ENCODE results near the gene TFDP2.
"Not testable (repeated sequence)": the region's sequence is repeated elsewhere in the genome, so short reads cannot be mapped to it uniquely, and the experiment has no call there.

Gene TFDP2

GRCh38 chr3:142151240-142151639 is 1.9 kb upstream of the TFDP2 start:
- Histone ChIP-seq H3K27me3 (ENCODE audit: control insufficient read depth in 1 of 2, insufficient read depth in 2 of 2, low read length in 2 of 2) (no peaks in the 10 kb centered on the region), H3K9ac (ENCODE audit: low read length) (no peak overlapping the region), H3K4me1 (ENCODE audit: insufficient read depth, low read length) (peaks cover 23% of the 10 kb centered on the region), H3K36me3 (ENCODE audit: insufficient read depth, low read length) (no peaks in the 10 kb centered on the region), H3K9me3 (ENCODE audit: low read length) (no peaks in the 10 kb centered on the region), H3K4me3 (ENCODE audit: low read depth in 1 of 2, low read length in 2 of 2) (no peak overlapping the region), H3K27ac (ENCODE audit: low read depth, low read length) (no peak overlapping the region)

DNA sequence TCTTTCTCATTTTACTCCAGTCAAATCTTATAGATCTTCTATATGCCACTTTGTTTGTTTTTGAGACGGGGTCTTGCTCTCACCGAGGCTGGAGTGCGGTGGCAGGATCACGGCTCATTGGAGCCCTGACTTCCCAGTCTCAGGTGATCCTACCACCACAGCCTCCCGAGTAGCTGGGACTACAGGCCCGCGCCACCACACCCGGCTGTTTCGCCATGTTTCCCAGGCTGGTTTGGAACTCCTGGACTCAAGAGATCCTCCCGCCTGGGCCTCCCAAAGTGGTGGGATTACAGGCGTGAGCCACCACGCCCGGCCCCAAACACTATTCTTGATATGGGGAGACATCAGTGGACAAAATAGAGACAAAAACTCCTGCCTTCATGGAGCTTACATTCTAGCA is 927 bp upstream of the TFDP2 start:
- H3K9ac ChIP-seq (ENCODE audit: low read length): no peak overlapping the region
- no peaks in the 10 kb centered on the region for H3K36me3 ChIP-seq (ENCODE audit: insufficient read depth, low read length)
- H3K4me1 ChIP-seq (ENCODE audit: insufficient read depth, low read length): peaks cover 24% of the 10 kb centered on the region
- H3K4me3 ChIP-seq (ENCODE audit: low read depth in 1 of 2, low read length in 2 of 2): no peak overlapping the region
- no peaks in the 10 kb centered on the region for H3K27me3 ChIP-seq (ENCODE audit: control insufficient read depth in 1 of 2, insufficient read depth in 2 of 2, low read length in 2 of 2)
- H3K27ac ChIP-seq (ENCODE audit: low read depth, low read length): no peak overlapping the region
- H3K9me3 ChIP-seq (ENCODE audit: low read length): no peaks in the 10 kb centered on the region

- H3K9ac ChIP-seq (ENCODE audit: low read length): no peak overlapping the region
- no peaks in the 10 kb centered on the region for H3K27me3 ChIP-seq (ENCODE audit: control insufficient read depth in 1 of 2, insufficient read depth in 2 of 2, low read length in 2 of 2)
- H3K36me3 ChIP-seq (ENCODE audit: insufficient read depth, low read length): no peaks in the 10 kb centered on the region
Observed at GRCh38 chr3:142149673-142149992, 289 bp upstream of the TFDP2 start.

GRCh38 chr3:142148044-142148791 is 1.1 kb downstream of the TFDP2 start:
- Histone ChIP-seq H3K27ac (ENCODE audit: low read depth, low read length) (peak overlapping the region; percentile 87), H3K4me1 (ENCODE audit: insufficient read depth, low read length) (peaks cover 32% of the 10 kb centered on the region), H3K27me3 (ENCODE audit: control insufficient read depth in 1 of 2, insufficient read depth in 2 of 2, low read length in 2 of 2) (no peaks in the 10 kb centered on the region), H3K36me3 (ENCODE audit: insufficient read depth, low read length) (no peaks in the 10 kb centered on the region), H3K9ac (ENCODE audit: low read length) (peak overlapping the region; percentile 75), H3K9me3 (ENCODE audit: low read length) (no peaks in the 10 kb centered on the region), H3K4me3 (ENCODE audit: low read depth in 1 of 2, low read length in 2 of 2) (peak overlapping the region; percentile 70 to 91)

More at GRCh38 chr3:142149673-142149992, 289 bp upstream of the TFDP2 start:
- Histone ChIP-seq H3K4me3 (ENCODE audit: low read depth in 1 of 2, low read length in 2 of 2) (peak overlapping the region; percentile 70 to 91), H3K27ac (ENCODE audit: low read depth, low read length) (peak overlapping the region; percentile 87), H3K4me1 (ENCODE audit: insufficient read depth, low read length) (peaks cover 31% of the 10 kb centered on the region), H3K9me3 (ENCODE audit: low read length) (no peaks in the 10 kb centered on the region)

DNA sequence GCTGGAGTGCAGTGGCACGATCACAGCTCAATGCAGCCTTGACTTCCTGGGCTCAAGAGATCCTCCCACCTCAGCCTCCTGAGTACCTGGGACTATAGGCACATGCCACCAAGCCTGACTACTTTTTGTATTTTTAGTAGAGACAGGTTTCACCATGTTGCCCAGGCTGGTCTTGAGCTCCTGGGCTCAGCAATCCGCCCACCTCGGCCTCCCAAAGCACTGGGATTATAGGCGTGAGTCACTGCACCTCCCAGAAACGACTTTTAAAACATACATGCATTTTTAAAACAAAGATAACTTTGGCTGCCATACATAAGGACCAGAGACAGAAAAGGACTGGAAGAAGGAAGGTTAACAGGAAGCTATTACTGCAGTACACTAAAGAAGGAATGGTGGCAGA is 4.8 kb downstream of the TFDP2 start:
- H3K9ac ChIP-seq (ENCODE audit: low read length); H3K36me3 ChIP-seq (ENCODE audit: insufficient read depth, low read length); H3K9me3 ChIP-seq (ENCODE audit: low read length); H3K27ac ChIP-seq (ENCODE audit: low read depth, low read length); H3K27me3 ChIP-seq (ENCODE audit: control insufficient read depth in 1 of 2, insufficient read depth in 2 of 2, low read length in 2 of 2); H3K4me3 ChIP-seq (ENCODE audit: low read depth in 1 of 2, low read length in 2 of 2): not testable (repeated sequence)
- H3K4me1 ChIP-seq (ENCODE audit: insufficient read depth, low read length): peaks cover 32% of the 10 kb centered on the region

- H3K27me3 ChIP-seq (ENCODE audit: control insufficient read depth in 1 of 2, insufficient read depth in 2 of 2, low read length in 2 of 2); H3K4me3 ChIP-seq (ENCODE audit: low read depth in 1 of 2, low read length in 2 of 2); H3K36me3 ChIP-seq (ENCODE audit: insufficient read depth, low read length): not testable (repeated sequence)
Observed at GRCh38 chr3:142140608-142141285, 8.6 kb downstream of the TFDP2 start.

DNA sequence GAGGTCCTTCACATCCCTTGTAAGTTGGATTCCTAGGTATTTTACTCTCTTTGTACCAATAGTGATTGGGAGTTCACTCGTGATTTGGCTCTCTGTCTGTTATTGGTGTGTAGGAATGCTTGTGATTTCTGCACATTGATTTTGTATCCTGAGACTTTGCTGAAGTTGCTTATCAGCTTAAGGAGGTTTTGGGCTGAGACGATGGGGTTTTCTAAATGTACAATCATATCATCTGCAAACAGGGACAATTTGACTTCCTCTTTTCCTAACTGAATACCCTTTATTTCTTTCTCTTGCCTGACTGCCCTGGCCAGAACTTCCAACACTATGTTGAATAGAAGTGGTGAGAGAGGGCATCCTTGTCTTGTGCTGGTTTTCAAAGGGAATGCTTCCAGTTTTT is 12.3 kb downstream of the TFDP2 start:
- H3K9ac ChIP-seq (ENCODE audit: low read length); H3K36me3 ChIP-seq (ENCODE audit: insufficient read depth, low read length); H3K4me1 ChIP-seq (ENCODE audit: insufficient read depth, low read length); H3K9me3 ChIP-seq (ENCODE audit: low read length); H3K4me3 ChIP-seq (ENCODE audit: low read depth in 1 of 2, low read length in 2 of 2); H3K27ac ChIP-seq (ENCODE audit: low read depth, low read length); H3K27me3 ChIP-seq (ENCODE audit: control insufficient read depth in 1 of 2, insufficient read depth in 2 of 2, low read length in 2 of 2): not testable (repeated sequence)

More at GRCh38 chr3:142140608-142141285, 8.6 kb downstream of the TFDP2 start:
- H3K4me1 ChIP-seq (ENCODE audit: insufficient read depth, low read length); H3K9ac ChIP-seq (ENCODE audit: low read length); H3K27ac ChIP-seq (ENCODE audit: low read depth, low read length); H3K9me3 ChIP-seq (ENCODE audit: low read length): not testable (repeated sequence)

DNA sequence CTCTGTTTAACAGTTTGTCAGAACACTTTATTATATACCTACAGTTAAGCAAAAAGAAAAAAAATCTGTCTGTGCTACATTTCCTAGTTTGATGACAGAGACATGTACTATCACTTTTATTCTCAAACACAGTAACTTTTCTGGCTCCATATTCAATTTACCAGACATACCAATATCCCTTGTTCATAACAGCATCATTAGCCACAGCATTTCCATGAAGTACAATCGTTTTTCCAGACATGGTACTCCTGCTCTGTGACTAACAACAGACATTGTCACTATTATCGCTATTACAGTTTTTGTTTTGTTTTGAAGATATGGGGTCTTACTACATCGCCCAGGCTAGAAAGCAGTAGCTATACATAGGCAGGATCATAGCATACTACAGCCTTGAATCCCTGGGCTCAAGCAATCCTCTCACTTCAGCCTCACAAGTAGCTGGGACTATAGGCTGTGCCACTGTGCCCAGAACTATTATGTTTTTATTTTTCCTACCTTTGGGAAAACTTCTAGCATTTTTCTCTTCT is 14.5 kb downstream of the TFDP2 start:
- no peaks in the 10 kb centered on the region for H3K36me3 ChIP-seq (ENCODE audit: insufficient read depth, low read length)
- H3K9ac ChIP-seq (ENCODE audit: low read length): no peak overlapping the region
- no peak overlapping the region for H3K4me3 ChIP-seq (ENCODE audit: low read depth in 1 of 2, low read length in 2 of 2)
- H3K4me1 ChIP-seq (ENCODE audit: insufficient read depth, low read length): no peaks in the 10 kb centered on the region
- H3K27me3 ChIP-seq (ENCODE audit: control insufficient read depth in 1 of 2, insufficient read depth in 2 of 2, low read length in 2 of 2): no peaks in the 10 kb centered on the region
- H3K27ac ChIP-seq (ENCODE audit: low read depth, low read length): no peak overlapping the region
- no peaks in the 10 kb centered on the region for H3K9me3 ChIP-seq (ENCODE audit: low read length)

DNA sequence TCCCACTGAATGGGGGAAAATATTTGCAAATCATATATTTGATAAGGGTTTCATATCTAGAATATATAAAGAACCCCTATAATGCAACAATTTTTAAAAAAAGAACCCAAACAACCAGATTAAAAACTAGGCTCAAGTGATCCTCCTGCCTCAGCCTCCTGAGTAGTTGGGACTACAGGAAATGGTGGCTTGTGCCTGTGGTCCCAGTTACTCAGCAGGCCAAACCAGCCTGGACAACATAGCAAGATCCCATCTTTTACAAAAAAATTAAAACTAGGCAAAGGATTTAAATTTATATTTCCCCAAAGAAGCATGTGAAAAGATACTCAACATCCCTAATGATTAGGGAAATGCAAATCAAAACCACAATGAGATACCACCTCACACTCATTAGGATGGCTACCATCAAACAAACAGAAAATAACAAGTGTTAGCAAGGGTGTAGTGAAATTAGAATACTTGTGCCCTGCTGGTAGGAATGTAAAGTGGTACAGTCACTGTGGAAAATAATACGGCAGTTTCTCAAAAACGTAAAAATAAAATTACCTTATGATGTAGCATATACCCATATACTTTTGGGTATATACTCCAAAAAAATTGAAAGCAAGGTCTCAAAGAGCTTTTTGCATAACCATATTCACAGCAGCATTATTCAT is 19.7 kb downstream of the TFDP2 start:
- H3K27me3 ChIP-seq (ENCODE audit: control insufficient read depth in 1 of 2, insufficient read depth in 2 of 2, low read length in 2 of 2): no peaks in the 10 kb centered on the region
- no peak overlapping the region for H3K27ac ChIP-seq (ENCODE audit: low read depth, low read length)
- no peaks in the 10 kb centered on the region for H3K9me3 ChIP-seq (ENCODE audit: low read length)
- H3K36me3 ChIP-seq (ENCODE audit: insufficient read depth, low read length): no peaks in the 10 kb centered on the region
- no peak overlapping the region for H3K9ac ChIP-seq (ENCODE audit: low read length)
- no peak overlapping the region for H3K4me3 ChIP-seq (ENCODE audit: low read depth in 1 of 2, low read length in 2 of 2)
- H3K4me1 ChIP-seq (ENCODE audit: insufficient read depth, low read length): no peaks in the 10 kb centered on the region

DNA sequence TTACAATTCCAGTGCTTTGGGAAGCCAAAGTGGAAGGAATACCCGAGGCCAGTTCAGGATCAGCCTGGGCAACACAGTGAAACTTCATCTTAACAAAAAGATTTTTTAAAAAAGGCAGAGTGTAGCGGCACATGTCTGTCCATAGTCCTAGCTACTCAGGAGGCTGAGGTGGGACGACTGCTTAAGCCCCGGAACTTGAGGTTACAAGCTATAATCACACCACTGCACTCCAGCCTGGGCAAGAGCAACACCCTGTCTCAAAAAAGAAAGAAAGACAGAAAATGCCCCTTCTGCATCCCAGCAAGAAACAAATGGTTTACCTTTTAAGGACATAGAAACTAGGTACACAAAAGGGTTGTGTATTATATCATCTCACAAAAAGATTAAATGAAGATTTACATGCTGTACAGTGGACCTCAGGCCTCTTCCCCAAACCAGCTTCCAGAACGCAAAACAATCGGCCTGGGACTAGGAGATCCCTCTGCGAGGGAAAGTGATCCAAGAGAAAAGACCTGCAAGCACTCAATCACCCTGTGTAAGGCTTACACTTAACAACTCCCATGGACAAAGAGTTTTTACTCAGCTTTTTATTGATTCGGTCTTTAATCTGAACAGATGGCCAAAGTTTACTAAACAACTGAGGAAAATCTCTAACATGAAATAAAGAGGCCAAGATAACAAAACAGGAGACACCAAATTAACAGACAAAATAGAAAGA is 21.2 kb downstream of the TFDP2 start:
- H3K9ac ChIP-seq (ENCODE audit: low read length): no peak overlapping the region

GRCh38 chr3:142124243-142124642 is 25.1 kb downstream of the TFDP2 start:
- H3K9ac ChIP-seq (ENCODE audit: low read length): no peak overlapping the region
- H3K9me3 ChIP-seq (ENCODE audit: low read length): no peaks in the 10 kb centered on the region
- H3K36me3 ChIP-seq (ENCODE audit: insufficient read depth, low read length): no peaks in the 10 kb centered on the region
- peaks cover 8% of the 10 kb centered on the region for H3K4me1 ChIP-seq (ENCODE audit: insufficient read depth, low read length)
- no peaks in the 10 kb centered on the region for H3K27me3 ChIP-seq (ENCODE audit: control insufficient read depth in 1 of 2, insufficient read depth in 2 of 2, low read length in 2 of 2)
- no peak overlapping the region for H3K27ac ChIP-seq (ENCODE audit: low read depth, low read length)
- no peak overlapping the region for H3K4me3 ChIP-seq (ENCODE audit: low read depth in 1 of 2, low read length in 2 of 2)

More for the DNA sequence above, 21.2 kb downstream of the TFDP2 start:
- H3K4me3 ChIP-seq (ENCODE audit: low read depth in 1 of 2, low read length in 2 of 2): no peak overlapping the region
- H3K9me3 ChIP-seq (ENCODE audit: low read length): no peaks in the 10 kb centered on the region
- no peaks in the 10 kb centered on the region for H3K36me3 ChIP-seq (ENCODE audit: insufficient read depth, low read length)
- no peak overlapping the region for H3K27ac ChIP-seq (ENCODE audit: low read depth, low read length)
- H3K27me3 ChIP-seq (ENCODE audit: control insufficient read depth in 1 of 2, insufficient read depth in 2 of 2, low read length in 2 of 2): no peaks in the 10 kb centered on the region
- H3K4me1 ChIP-seq (ENCODE audit: insufficient read depth, low read length): no peaks in the 10 kb centered on the region

All from muscle layer of colon (tissue), 2 donors.